Adrenal gland (tissue), 12 donors: ENCODE measurements around the gene RASGRF2. TPM values are rescaled to one million over a fixed set of nuclear protein-coding genes. Genes with fewer than 3 reads are reported as not detected.

ENCODE experiments used
- DNase-seq, 7 donors: peaks; one replicate each; pipeline ENCODE4 v3.0.0-alpha.2; 2019 to 2020
- H3K27ac ChIP-seq, 5 donors: fragments of 200-600 bp; sonication (generic) in 4 of 5; 1 replicate in 3 of 5; 2 replicates in 2 of 5; pipeline versions ENCODE4 v1.5.1 to v1.8.0; 2016 to 2020; ENCODE audit warnings: mild to moderate bottlenecking in 1 of 5
- H3K27me3 ChIP-seq: fragments of 200-600 bp; 2 replicates; pipeline ENCODE4 v1.8.0; 2021
- H3K36me3 ChIP-seq, 2 donors: fragments of 200-600 bp; replicated peaks in 1 of 2; 1 replicate in 1 of 2; 2 replicates in 1 of 2; pipeline versions ENCODE4 v1.5.1 to v1.8.0; 2018 to 2022
- H3K4me1 ChIP-seq, 2 donors: fragments of 200-600 bp; replicated peaks in 1 of 2; 1 replicate in 1 of 2; 2 replicates in 1 of 2; pipeline versions ENCODE4 v1.5.1 to v1.8.0; 2018 to 2021
- H3K4me3 ChIP-seq, 4 donors: fragments of 200-600 bp; sonication (generic) in 3 of 4; one replicate each; pipeline ENCODE4 v1.5.1; 2016 to 2018
- H3K9me3 ChIP-seq, 3 donors: fragments of 200-600 bp; sonication (generic) in 1 of 3; replicated peaks in 1 of 3; 1 replicate in 2 of 3; 2 replicates in 1 of 3; pipeline versions ENCODE4 v1.5.1 to v1.8.0; 2016 to 2021
- POLR2A ChIP-seq, 2 donors: fragments of 450-650 bp; IDR thresholded peaks; one replicate each; pipeline ENCODE4 v1.6.1; 2017; ENCODE audit warnings: antibody characterized with exemption in 2 of 2, mild to moderate bottlenecking in 2 of 2, moderate library complexity in 1 of 2
- WGBS, 4 donors: extraction: QIAGEN DNeasy Blood & Tissue Kit in 2 of 4; methylation state at CpG; one replicate each; pipeline versions ENCODE4 v1.1.5 to v1.1.7; 2013 to 2017; 5-methylcytosine and 5-hydroxymethylcytosine counted together
- intact Hi-C, 2 donors: fragments of 100-400 bp; cut with DNase I; formaldehyde crosslinking; loops; one replicate each; pipeline versions ENCODE4 v1.14.1 to v1.15.0; 2022 to 2023
- polyA plus RNA-seq, 3 donors: library from polyadenylated mRNA; stranded (reverse); fragments of 200-250 nt in 2 of 3; fragments of 350-450 nt in 1 of 3; fragmentation: Illumina TruSeq in 1 of 3; extraction: RNeasy Lipid Tissue Mini Kit (QIAGEN cat#74804) in 1 of 3; gene quantifications; one replicate each; pipeline ENCODE4 v1.2.3, GENCODE V29; 2013 to 2014
- total RNA-seq, 9 donors: library from RNA; depleted of rRNA in 4 of 9; stranded (reverse); fragments of >200 nt in 4 of 9; fragments of 120-200 nt in 1 of 9; fragmentation: NEBNext Ultra II Directional in 1 of 9; extraction: Animal tissue kit (Norgen Biotek cat#: 25700) in 1 of 9; gene quantifications; one replicate each; pipeline versions ENCODE4 v1.1.0 to v1.2.4, GENCODE V29; 2013 to 2023
- TF ChIP-seq, protein P1 (sequence below), 6 experiments: fragments of 450-650 bp in 4 of 6; fragments of 200-600 bp in 2 of 6; sonication (generic) in 1 of 6; IDR thresholded peaks; 1 replicate in 5 of 6; 2 replicates in 1 of 6; pipeline versions ENCODE4 v1.5.1 to v1.8.0; 2016 to 2021; ENCODE audit warnings: antibody characterized with exemption in 6 of 6, mild to moderate bottlenecking in 2 of 6, moderate library complexity in 1 of 6
- donor health status: healthy with polysubstance abuse.
- donor health status: Bipolar disorder and iron deficiency.
- donor health status: DM: yes; HTN: yes; CAD: no.
- donor health status: DM: no; HTN: no; CAD: no.
- donor health status: DM: no; HTN: no; CAD: no.
- donor health status: DM: yes; HTN: yes; CAD: no.

The RASGRF2 gene
- total and polyA plus RNA-seq, 12 donors: 0.33 to 5.7 (median 2.4) TPM

DNA sequence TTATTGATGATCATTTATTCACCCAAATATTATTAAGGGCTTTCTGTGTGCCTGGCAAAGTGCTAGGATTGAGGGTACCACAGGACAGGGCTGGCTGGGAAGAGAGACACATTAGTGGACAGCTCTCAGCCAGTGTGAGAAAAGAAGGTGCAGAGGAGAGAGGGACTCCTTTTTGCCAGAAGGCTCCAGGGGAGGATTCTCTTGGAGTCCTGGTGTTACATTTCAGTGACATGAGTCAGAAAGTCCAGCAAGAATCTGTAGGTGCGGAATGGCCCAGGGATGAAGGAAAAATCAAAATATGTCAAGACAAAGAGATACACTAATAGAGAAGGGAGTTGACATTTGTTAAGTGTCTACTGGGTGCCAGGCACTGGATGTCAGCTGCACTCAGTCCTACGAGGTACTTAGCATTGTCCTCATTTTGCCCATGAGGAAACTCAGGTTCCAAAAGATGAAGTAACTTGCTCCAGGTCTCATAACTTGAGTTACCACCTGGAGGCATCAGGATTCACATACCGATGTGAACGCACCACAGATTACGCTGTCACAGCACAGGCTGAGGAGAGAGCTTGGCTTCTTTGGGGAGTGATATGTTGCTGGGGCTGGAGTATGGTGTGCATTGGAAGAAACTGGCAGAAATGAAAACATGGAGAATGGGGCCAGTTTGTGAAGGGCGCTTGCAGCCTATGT is 60.5 kb downstream of the RASGRF2 start:
- Histone ChIP-seq H3K9me3 (no peaks in the 10 kb centered on the region), H3K4me1 (no peaks in the 10 kb centered on the region), H3K27ac (no peak overlapping the region), H3K36me3 (no peaks in the 10 kb centered on the region), H3K27me3 (no peaks in the 10 kb centered on the region), H3K4me3 (no peak overlapping the region)
- TF ChIP-seq POLR2A (IDR thresholded peaks at IDR 0.05): no peak
- TF ChIP-seq, protein P1, sequence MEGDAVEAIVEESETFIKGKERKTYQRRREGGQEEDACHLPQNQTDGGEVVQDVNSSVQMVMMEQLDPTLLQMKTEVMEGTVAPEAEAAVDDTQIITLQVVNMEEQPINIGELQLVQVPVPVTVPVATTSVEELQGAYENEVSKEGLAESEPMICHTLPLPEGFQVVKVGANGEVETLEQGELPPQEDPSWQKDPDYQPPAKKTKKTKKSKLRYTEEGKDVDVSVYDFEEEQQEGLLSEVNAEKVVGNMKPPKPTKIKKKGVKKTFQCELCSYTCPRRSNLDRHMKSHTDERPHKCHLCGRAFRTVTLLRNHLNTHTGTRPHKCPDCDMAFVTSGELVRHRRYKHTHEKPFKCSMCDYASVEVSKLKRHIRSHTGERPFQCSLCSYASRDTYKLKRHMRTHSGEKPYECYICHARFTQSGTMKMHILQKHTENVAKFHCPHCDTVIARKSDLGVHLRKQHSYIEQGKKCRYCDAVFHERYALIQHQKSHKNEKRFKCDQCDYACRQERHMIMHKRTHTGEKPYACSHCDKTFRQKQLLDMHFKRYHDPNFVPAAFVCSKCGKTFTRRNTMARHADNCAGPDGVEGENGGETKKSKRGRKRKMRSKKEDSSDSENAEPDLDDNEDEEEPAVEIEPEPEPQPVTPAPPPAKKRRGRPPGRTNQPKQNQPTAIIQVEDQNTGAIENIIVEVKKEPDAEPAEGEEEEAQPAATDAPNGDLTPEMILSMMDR (IDR thresholded peaks at IDR 0.05): no peak
- DNase-seq: no peak
- WGBS, 4 donors: 78 to 81% (median 80%) methylated on average over 6 of the region's 6 CpGs
- intact Hi-C loops: no loop called here

DNA sequence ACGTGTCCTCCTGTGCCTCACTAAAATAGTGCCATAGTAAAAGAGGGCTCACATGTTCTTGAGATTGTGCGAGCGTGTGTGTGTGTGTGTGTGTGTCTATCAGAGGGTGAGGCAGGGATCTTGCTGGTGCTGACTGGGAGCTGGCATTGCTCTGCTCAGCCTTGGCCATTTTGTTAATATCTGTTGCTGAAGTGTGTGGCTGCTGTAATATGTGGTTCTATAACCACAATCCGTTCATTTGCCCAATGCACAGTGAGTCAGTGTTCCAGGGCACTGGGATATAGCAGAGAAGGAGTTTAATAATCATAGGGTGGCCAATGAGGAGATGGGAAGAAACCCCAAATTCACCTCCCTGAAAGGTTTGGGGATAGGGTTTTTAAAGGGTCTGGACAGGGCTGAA is 61.3 kb downstream of the RASGRF2 start:
- no peaks in the 10 kb centered on the region for H3K4me1 ChIP-seq
- no peak overlapping the region for H3K4me3 ChIP-seq
- H3K27me3 ChIP-seq: no peaks in the 10 kb centered on the region
- 66 to 83% (median 75%) methylated on average over 4 of the region's 4 CpGs for WGBS, 4 donors
- intact Hi-C loops: no loop called here
- TF ChIP-seq, protein P1 (IDR thresholded peaks at IDR 0.05): no peak
- TF ChIP-seq POLR2A (IDR thresholded peaks at IDR 0.05): no peak
- H3K36me3 ChIP-seq: no peaks in the 10 kb centered on the region
- H3K27ac ChIP-seq: no peak overlapping the region
- H3K9me3 ChIP-seq: no peaks in the 10 kb centered on the region
- DNase-seq: no peak

GRCh38 chr5:81021951-81022687 is 62.0 kb downstream of the RASGRF2 start:
- TF ChIP-seq, protein P1 (IDR thresholded peaks at IDR 0.05): no peak
- no peak for TF ChIP-seq POLR2A (IDR thresholded peaks at IDR 0.05)
- DNase-seq: no peak
- no peaks in the 10 kb centered on the region for H3K27me3 ChIP-seq
- H3K9me3 ChIP-seq: no peaks in the 10 kb centered on the region
- no peak overlapping the region for H3K4me3 ChIP-seq
- 74 to 79% (median 76%) methylated on average over 9 to 10 of the region's 10 CpGs for WGBS, 4 donors
- H3K27ac ChIP-seq: no peak overlapping the region
- H3K36me3 ChIP-seq: no peaks in the 10 kb centered on the region
- no peaks in the 10 kb centered on the region for H3K4me1 ChIP-seq
- intact Hi-C loops: no loop called here

DNA sequence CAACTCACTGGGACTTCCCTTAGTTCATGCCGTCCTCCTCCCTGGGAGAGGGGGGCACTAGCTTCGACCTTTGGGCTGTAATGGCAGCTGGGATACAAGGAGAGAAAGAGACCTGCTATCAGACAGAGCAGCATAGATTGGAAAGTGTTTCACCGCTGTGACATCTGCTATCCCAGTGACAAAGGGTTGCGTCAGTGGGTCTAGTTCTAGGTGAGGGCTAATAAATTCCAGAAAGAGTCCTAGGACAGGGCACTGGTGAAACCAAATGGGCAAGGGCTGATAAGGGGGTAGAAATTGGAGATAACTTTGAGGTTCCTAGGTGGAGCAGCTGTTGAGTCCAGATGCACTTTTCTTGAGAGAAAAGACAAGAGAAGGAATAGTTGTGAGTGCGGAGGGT is 62.5 kb downstream of the RASGRF2 start:
- H3K9me3 ChIP-seq: no peaks in the 10 kb centered on the region
- no peak for DNase-seq
- WGBS, 4 donors: 71 to 79% (median 79%) methylated on average over 5 of the region's 5 CpGs
- no peak overlapping the region for H3K4me3 ChIP-seq
- no peak overlapping the region for H3K27ac ChIP-seq
- TF ChIP-seq POLR2A (IDR thresholded peaks at IDR 0.05): no peak
- TF ChIP-seq, protein P1 (IDR thresholded peaks at IDR 0.05): no peak
- intact Hi-C loops: no loop called here
- H3K4me1 ChIP-seq: no peaks in the 10 kb centered on the region
- H3K27me3 ChIP-seq: no peaks in the 10 kb centered on the region
- no peaks in the 10 kb centered on the region for H3K36me3 ChIP-seq
